NAMALWA (cell line): Measurements from ENCODE around the gene SERHL2.
"Not testable (repeated sequence)": the region's sequence is repeated elsewhere in the genome, so short reads cannot be mapped to it uniquely, and the experiment has no call there.

Experiments used
- DNase-seq: peaks from one replicate; pipeline ENCODE4 v3.0.0-alpha.2; 2015; ENCODE audit warnings: low spot score

The SERHL2 gene

GRCh38 chr22:42607641-42608040 lies 53.9 kb downstream of the SERHL2 start:
- not testable (repeated sequence) for DNase-seq

- DNase-seq: no peak
Observed at GRCh38 chr22:42608136-42608822, 54.5 kb downstream of the SERHL2 start.

- no peak for DNase-seq
Observed at GRCh38 chr22:42608823-42609361, 55.1 kb downstream of the SERHL2 start.

- DNase-seq: no peak
Observed at GRCh38 chr22:42610186-42610585, 56.4 kb downstream of the SERHL2 start.

- no peak for DNase-seq
Observed at GRCh38 chr22:42611051-42611450, 57.3 kb downstream of the SERHL2 start.

GRCh38 chr22:42612336-42612735 lies 58.6 kb downstream of the SERHL2 start:
- DNase-seq: no peak

- no peak for DNase-seq
Observed at GRCh38 chr22:42613872-42614301, 60.1 kb downstream of the SERHL2 start.

- DNase-seq: peak; percentile 98
Observed at GRCh38 chr22:42614312-42615091, 60.7 kb downstream of the SERHL2 start, which contains the start of gene POLDIP3. POLDIP3 (minus strand) TSS chr22:42614883; CDS start chr22:42614857, 26 bp downstream.

- DNase-seq: peak; percentile 100
Observed at GRCh38 chr22:42615092-42615859, 61.5 kb downstream of the SERHL2 start.

GRCh38 chr22:42615860-42616175 lies 62.1 kb downstream of the SERHL2 start:
- not testable (repeated sequence) for DNase-seq

GRCh38 chr22:42617155-42617983 lies 63.6 kb downstream of the SERHL2 start:
- DNase-seq: peak; percentile 24

- DNase-seq: no peak
Observed at GRCh38 chr22:42619261-42620063, 65.7 kb downstream of the SERHL2 start.

- no peak for DNase-seq
Observed at GRCh38 chr22:42620084-42620483, 66.3 kb downstream of the SERHL2 start.

GRCh38 chr22:42621505-42622002 lies 67.8 kb downstream of the SERHL2 start:
- peak; percentile 74 for DNase-seq

- no peak for DNase-seq
Observed at GRCh38 chr22:42622061-42622710, 68.4 kb downstream of the SERHL2 start.

- peak; percentile 79 for DNase-seq
Observed at GRCh38 chr22:42623301-42623751, 69.6 kb downstream of the SERHL2 start.
